Panc1 (cell line): ENCODE measurements around the gene NIT1. TPM values are rescaled to one million over a fixed set of nuclear protein-coding genes. Genes with fewer than 3 reads are reported as not detected.
A peak's percentile ranks its signal among the peaks of the same experiment; 100 is the strongest.
"Not testable (repeated sequence)": the region's sequence is repeated elsewhere in the genome, so short reads cannot be mapped to it uniquely, and the experiment has no call there.

ENCODE experiments used
- ATAC-seq: fragments of 200-7000 bp; cut with Tn5 transposase; 2 replicates; pipeline ENCODE4 v1.9.1; 2020; ENCODE audit warnings: mild to moderate bottlenecking, moderate library complexity
- BruUV-seq: library from RNA; stranded (reverse); fragments of 400-500 nt; replicated peaks from 2 replicates; lab custom pipeline; 2021; lab: Mats Ljungman, UMichigan
- CTCF ChIA-PET: fragments of 300-600 bp; sonication (Branson Sonifier 250); formaldehyde crosslinking; loops from one replicate; lab custom pipeline; 2022; ENCODE audit warnings: antibody characterized with exemption; lab: Charles Lee
- POLR2A ChIA-PET: fragments of 300-600 bp; sonication (Branson Sonifier 250); formaldehyde crosslinking; loops from one replicate; lab custom pipeline; 2022; ENCODE audit warnings: antibody characterized with exemption; lab: Charles Lee
- DNase-seq: peaks from one replicate; pipeline ENCODE4 v3.0.0-alpha.2; 2010; ENCODE audit warnings: low read depth, low spot score
- H3K27ac ChIP-seq: 2 replicates; pipeline ENCODE4 v1.5.1; 2011; ENCODE audit warnings: mild to moderate bottlenecking, low read length, inconsistent platforms
- H3K27me3 ChIP-seq: fragments of 200-500 bp; sonication (Bioruptor generic); 2 replicates; pipeline ENCODE4 v1.6.0; 2014; ENCODE audit warnings: low read length, inconsistent platforms; ENCODE audit not compliant: control insufficient read depth, insufficient read depth
- H3K36me3 ChIP-seq: fragments of 200-500 bp; sonication (Bioruptor generic); 2 replicates; pipeline ENCODE4 v1.5.1; 2014; ENCODE audit warnings: inconsistent platforms, mild to moderate bottlenecking, low read length, moderate library complexity; ENCODE audit not compliant: control insufficient read depth, insufficient read depth
- H3K4me1 ChIP-seq: 2 replicates; pipeline ENCODE4 v1.5.1; 2011; ENCODE audit warnings: inconsistent platforms, mild to moderate bottlenecking, low read length, moderate library complexity; ENCODE audit not compliant: control insufficient read depth, insufficient read depth
- H3K4me3 ChIP-seq, 2 experiments: 2 replicates each; pipeline ENCODE4 v1.5.1; 2011 to 2012; ENCODE audit warnings: low read depth in 2 of 2, low read length in 2 of 2, mild to moderate bottlenecking in 2 of 2, inconsistent platforms in 1 of 2, moderate library complexity in 1 of 2
- H3K9me3 ChIP-seq: fragments of 200-500 bp; sonication (Bioruptor generic); 2 replicates; pipeline ENCODE4 v1.5.1; 2014; ENCODE audit warnings: low read depth, mild to moderate bottlenecking, inconsistent platforms, low read length, moderate library complexity; ENCODE audit not compliant: control insufficient read depth, insufficient read depth
- CTCF ChIP-seq: fragments of 450-650 bp; IDR thresholded peaks from 2 replicates; pipeline ENCODE4 v1.5.1; 2017; ENCODE audit warnings: mild to moderate bottlenecking
- POLR2AphosphoS5 ChIP-seq: IDR thresholded peaks from 2 replicates; pipeline ENCODE4 v1.6.1; 2012; ENCODE audit warnings: mild to moderate bottlenecking, low read depth, low read length, moderate library complexity
- REST ChIP-seq, 2 experiments: IDR thresholded peaks; 2 replicates each; pipeline ENCODE4 v1.6.1; 2011 to 2012; ENCODE audit warnings: low read depth in 2 of 2, control low read depth in 1 of 2, low read length in 1 of 2, mild to moderate bottlenecking in 1 of 2, moderate library complexity in 1 of 2; ENCODE audit not compliant: insufficient read depth in 1 of 2
- SIN3A ChIP-seq: IDR thresholded peaks from 2 replicates; pipeline ENCODE4 v1.6.1; 2012; ENCODE audit warnings: low read depth, mild to moderate bottlenecking, low read length, moderate library complexity, borderline replicate concordance; ENCODE audit not compliant: insufficient read depth
- TCF7L2 ChIP-seq: IDR thresholded peaks from 2 replicates; pipeline ENCODE4 v1.6.1; 2011; ENCODE audit warnings: mild to moderate bottlenecking, low read depth, low read length, inconsistent platforms
- in situ Hi-C: cut with HindIII; loops from 2 replicates; pipeline ENCODE4 v1.10.0; 2016; ENCODE audit warnings: low sequenced_read_pairs, low pct_unique_long_range_greater_than_20kb
- intact Hi-C: fragments of 100-400 bp; cut with micrococcal nuclease; formaldehyde crosslinking; loops from one replicate; pipeline ENCODE4 v1.10.0; 2022; ENCODE audit not compliant: unreplicated experiment
- total RNA-seq: library from RNA; stranded (reverse); gene quantifications from one replicate; pipeline ENCODE4 v1.2.1, GENCODE V29; 2021; ENCODE audit not compliant: unreplicated experiment

Gene NIT1
- total RNA-seq, 1 experiment from 2014 or later, result 31.3 TPM

DNA sequence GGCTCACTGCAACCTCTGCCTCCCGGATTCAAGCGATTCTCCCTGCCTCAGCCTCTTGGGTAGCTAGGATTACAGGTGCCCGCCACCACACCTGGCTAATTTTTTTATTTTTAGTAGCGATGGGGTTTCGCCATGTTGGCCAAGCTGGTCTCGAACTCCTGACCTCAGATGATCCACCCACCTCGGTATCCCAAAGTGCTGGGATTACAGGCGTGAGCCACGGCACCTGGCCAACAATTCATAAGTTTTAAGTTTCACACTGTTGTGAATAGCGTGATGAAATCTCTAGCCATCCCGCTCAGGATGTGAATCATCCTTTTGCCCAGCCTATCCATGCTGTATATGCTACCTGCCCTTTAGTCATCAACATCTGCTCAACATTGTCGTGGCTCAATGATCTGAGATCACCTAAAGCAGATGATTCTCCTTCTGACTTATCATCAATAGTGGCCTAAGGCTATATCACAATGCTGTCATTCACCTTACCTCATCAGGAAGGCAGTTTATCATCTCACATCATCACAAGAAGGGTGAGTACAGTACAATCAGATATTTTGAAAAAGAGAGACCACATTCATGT is 2.7 kb upstream of the NIT1 start:
- peak overlapping the region; percentile 45; the same call in 1 of the 2 replicates for H3K27ac ChIP-seq
- ATAC-seq (peak; percentile 36; the same call in 1 of the 2 replicates), DNase-seq (peak; percentile 96)
- BruUV-seq, result no TSS peak
- CTCF ChIA-PET, result no interaction called here
- in situ Hi-C loops, result no loop called here
- POLR2A ChIA-PET, result no interaction called here
- no peaks in the 10 kb centered on the region for H3K27me3 ChIP-seq
- TF ChIP-seq SIN3A (no peak), TCF7L2 (no peak), REST (IDR thresholded peaks at IDR 0.05; ENCODE audit: insufficient read depth in 1 of 2, low read depth in 2 of 2, low read length in 1 of 2) (no peak), POLR2AphosphoS5 (no peak), CTCF (no peak)
- intact Hi-C loops, result no loop called here
- H3K4me1 ChIP-seq, result peaks cover 35% of the 10 kb centered on the region
- peaks cover 4% of the 10 kb centered on the region; the same call in 1 of the 2 replicates for H3K36me3 ChIP-seq
- peak overlapping the region; percentile 0 to 100; a peak in 3 of 4 replicates for H3K4me3 ChIP-seq
- no peaks in the 10 kb centered on the region for H3K9me3 ChIP-seq

DNA sequence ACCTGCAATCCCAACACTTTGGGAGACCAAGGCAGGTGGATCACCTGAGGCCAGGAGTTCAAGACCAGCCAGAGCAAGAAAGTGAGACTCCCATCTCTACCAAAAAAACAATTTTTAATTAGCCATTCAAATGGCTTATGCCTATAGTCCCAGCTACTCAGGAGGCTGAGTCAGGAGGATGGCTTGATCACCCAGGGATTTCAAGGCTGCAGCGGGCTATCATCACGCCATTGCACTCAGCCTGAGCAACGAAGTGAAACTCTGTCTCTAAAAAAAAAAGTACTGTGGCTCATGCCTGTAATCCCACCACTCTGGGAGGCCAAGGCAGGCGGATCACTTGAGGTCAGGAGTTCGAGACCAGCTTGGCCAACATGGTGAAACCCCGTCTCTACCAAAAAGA is 1.9 kb upstream of the NIT1 start:
- peaks cover 36% of the 10 kb centered on the region for H3K4me1 ChIP-seq
- intact Hi-C loops, POLR2A ChIA-PET, BruUV-seq, H3K36me3 ChIP-seq, DNase-seq, CTCF ChIA-PET, H3K27me3 ChIP-seq, H3K9me3 ChIP-seq, in situ Hi-C loops, ATAC-seq: not testable (repeated sequence)
- peak overlapping the region; percentile 45; the same call in 1 of the 2 replicates for H3K27ac ChIP-seq
- peak overlapping the region in 1 of 2 experiments; percentile 100; a peak in 2 of 4 replicates for H3K4me3 ChIP-seq
